ENCODE data around the gene SERPINF2.
"Not testable (repeated sequence)": the region's sequence is repeated elsewhere in the genome, so short reads cannot be mapped to it uniquely, and the experiment has no call there.

Gene SERPINF2

DNA sequence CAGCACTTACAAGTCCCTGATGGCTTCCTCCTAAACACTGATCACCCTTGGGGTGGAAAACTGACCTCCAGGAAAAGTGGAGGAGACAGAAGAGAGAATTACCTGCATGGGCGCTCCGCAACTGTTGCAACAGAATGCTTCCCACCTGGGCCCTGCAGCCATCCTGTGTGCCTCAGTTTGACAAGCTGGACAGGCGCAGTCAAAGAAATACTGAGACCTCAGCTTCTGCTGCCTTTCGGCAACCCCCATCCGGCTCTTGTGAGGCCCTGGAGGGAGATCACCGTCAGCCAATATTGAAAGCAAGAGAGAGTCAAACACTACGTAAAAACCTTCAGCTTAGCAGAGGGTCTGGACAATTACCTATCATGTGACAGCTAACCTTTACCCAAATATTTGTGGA is 44.0 kb downstream of the SERPINF2 start:
- no peak for DNase-seq (ENCODE audit: low read depth in 4 of 4, low spot score in 1 of 4)

DNA sequence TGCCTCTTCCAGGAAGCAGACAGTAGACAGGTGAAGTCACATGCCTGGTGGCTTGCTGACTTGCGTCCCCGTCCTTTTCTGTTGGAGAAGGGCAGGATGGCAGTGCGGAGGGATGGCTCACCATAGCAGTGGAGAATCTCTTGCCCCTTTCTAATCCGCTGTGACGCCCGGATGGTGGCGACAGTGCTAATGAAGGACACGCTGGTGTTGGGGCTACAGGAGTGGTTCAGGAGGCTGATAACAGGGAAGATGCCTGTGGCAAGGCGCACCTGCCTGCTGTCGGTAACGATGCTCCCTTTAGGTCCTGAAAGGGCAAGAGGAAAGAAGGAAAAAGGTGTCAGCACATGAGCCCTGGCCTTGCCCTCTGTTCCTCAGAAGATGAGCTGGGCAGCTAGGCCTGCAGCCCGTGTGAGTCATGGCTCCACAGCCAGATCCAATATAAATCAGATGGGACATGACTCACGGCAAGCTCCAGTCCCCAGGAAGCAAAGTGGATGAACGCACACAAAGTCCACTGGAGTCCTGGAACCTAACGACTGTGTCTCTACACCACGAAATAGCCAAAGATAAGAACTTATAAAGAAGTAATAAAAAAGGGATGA is 44.7 kb downstream of the SERPINF2 start:
- no peak for DNase-seq (ENCODE audit: low read depth in 4 of 4, low spot score in 1 of 4)

DNA sequence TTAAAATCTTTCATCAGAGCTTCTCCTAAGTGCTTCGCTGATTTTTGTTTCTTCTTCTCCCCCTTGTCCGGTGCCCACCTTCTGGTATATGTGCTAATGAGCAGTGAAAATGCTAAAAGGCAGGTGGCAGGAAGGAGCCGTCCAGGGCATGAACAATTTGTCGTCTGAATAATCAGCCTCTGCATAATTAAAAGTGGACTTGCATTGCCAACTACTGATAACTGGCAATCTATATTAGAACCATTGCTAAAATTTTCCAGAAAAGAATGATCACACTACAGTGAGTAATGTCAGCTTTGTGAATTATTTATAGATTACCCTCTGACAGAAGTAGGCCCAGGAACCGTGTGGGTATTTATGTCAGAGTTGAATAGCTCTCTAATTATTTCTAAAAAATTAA is 47.3 kb downstream of the SERPINF2 start:
- no peak for DNase-seq (ENCODE audit: low read depth in 4 of 4, low spot score in 1 of 4)

DNA sequence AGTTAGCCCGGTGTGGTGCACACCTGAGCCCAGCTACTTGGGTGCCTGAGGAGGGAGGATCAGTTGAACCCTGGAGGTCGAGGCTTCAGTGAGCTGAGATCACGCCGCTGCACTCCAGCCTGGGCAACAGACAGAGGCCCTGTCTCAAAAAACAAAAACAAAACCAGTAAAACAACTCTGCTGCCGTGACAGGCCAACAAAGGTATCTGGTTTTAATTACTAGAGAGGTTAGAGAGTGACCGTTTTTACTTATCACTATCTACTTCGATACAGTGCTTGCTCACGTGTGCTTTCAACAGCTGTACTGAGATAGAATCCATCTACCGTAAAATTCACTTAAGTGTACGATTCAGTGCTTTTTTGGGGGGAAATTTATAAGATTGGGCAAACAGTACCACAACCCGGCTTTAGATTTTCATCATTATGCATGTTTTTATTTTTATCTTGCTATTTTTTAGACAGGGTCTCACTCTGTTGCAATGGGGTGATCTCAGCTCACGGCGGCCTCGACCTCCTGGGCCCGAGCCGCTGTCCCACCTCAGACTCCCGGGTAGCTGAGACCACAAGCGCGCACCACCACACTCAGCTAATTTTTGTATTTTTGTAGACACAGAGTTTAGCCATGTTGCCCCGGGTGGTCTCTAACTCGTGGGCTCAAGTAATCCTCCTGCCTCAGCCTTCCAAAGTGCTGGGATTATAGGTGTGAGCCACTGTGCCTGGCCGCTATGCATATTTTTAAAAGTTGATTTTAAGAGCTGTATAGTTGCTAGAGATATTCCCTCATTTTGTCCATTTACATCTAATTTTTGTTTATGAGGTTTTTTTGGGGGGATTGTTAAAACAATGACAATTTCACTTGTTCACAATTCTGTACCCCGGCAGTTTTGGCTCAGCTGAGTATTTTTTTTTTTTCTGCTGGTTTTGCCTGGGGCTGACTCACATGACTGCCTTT is 50.1 kb downstream of the SERPINF2 start:
- no peak for DNase-seq (ENCODE audit: low read depth in 4 of 4, low spot score in 1 of 4)

DNA sequence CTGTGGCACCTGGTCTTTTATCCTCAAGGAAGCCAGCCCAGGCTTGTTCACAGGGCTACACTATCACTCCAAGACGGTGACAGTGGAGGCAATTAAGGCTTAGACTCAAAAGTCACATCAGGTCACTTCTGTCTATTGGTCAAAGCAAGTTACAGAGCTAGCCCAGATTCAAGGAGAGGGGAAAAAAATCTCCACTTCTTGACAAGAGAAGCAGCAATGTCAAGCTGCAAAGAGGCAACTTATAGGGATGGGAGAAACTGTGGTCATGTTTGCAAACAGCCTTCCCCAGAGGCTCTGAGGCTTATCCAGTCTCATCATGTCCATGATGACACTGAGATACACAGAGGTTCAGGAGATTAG is 50.8 kb downstream of the SERPINF2 start:
- DNase-seq (ENCODE audit: low read depth in 4 of 4, low spot score in 1 of 4): no peak

DNA sequence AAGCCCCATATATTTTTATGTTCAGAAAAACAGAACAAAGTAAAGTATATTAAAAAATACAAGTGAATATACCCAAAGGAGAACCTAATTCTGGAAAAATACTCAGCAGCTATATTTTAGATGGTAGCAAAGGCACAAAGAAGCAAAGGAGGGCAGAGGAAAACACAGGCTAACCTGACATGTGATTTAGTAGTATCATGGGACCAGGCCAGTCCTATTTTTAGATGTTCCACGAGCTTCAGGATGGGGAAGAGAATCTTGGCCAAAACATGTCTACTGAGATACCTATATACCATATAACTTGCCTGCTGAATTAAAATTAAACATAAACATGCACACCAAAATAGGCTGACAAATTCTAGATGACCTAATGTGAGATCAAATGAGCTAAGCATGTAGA is 54.1 kb downstream of the SERPINF2 start:
- DNase-seq (ENCODE audit: low read depth in 4 of 4, low spot score in 1 of 4): no peak

DNA sequence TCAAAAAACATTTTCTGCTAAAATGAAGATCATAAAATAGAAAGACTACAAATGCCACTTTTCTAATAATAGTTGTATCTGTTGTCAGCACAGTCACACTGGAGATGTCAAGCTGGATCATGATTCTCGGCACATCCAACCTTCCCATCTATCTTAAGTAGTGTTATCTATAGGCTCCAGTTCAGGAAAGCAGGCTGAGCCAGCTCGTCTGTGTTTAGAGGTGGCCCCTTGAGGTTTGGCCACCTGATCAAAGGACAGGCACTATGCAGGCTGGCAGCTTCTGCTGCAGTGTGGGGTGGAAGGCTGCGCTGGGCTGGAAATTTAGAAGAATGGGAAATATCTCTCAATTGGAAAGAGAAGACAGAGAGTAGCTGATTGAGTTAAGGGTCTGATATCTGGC is 54.7 kb downstream of the SERPINF2 start:
- no peak for DNase-seq (ENCODE audit: low read depth in 4 of 4, low spot score in 1 of 4)

DNA sequence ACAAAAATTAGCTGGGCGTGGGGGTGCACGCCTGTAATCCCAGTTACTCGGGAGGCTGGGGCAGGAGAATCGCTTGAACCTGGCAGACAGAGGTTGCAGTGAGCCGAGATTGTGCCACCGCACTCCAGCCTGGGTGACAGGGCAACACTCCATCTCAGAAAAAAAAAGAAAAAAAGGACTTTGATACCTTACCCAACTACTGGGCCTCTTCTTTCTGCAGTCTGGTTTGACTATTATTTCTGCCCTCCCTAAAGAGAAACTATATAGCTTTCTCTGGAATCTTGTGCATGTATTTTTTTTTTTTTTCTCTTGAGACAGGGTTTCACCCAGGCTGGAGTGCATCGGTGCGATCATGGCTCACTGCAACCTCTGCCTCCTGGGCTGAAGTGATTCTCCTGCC is 55.2 kb downstream of the SERPINF2 start:
- not testable (repeated sequence) for DNase-seq (ENCODE audit: low read depth in 4 of 4, low spot score in 1 of 4)

DNA sequence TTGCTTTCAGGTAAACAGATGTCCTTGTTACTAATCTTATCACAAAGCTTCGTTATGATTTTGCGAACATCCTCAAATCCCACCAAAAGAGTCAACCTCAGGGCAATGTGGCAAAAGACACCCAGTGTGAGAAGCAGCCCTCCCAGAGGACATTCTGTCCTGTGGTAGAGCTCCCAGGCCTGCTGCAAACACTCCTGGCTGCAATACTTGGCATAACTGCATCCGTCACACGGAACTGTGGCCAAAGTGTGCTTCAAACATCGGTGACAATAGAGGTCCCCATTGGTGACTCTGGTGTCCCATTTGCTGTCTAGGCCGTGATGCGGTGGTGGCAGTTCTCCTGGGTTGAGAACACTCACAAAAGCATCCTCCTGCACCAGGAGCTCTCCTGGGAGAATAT is 57.6 kb downstream of the SERPINF2 start:
- no peak for DNase-seq (ENCODE audit: low read depth in 4 of 4, low spot score in 1 of 4)

DNA sequence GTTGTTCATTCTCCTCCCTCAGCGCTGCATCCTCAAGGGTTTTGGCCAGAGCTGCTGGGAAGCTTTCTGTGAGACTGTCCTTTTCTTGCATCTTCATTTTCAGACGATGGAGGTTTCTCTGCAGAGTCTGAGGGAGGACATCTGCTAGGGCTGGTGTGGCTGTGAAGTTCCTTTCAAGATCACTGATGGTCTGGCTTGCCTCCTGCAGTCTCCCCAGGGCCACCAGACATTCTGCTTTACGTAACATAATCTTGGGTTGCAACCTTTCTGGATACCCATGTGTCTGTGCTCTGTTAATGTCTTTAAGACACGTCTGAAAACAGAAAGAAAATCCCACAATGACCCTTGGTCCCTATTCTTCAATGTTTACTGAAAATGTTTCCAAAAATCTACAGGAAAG is 58.0 kb downstream of the SERPINF2 start:
- no peak for DNase-seq (ENCODE audit: low read depth in 4 of 4, low spot score in 1 of 4)

DNA sequence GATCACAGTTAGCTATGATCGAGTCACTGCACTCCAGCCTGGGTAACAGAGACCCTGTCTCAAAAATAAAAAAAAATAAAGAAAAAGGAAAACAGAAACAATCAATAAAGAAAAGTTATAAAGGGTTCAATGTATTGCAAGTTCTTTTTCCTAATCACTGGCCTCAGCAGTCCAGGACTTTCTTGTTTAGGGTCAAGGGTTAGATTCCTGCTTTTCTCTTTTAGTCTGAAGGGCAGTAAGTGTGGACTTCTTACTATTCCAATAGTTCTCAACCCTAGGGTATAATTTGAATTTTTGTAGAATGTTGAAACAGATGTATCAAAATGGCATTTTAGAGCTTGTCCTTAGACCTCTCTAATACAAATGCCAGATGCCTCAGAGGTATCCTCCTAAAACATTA is 59.8 kb downstream of the SERPINF2 start:
- DNase-seq (ENCODE audit: low read depth in 4 of 4, low spot score in 1 of 4): no peak

DNA sequence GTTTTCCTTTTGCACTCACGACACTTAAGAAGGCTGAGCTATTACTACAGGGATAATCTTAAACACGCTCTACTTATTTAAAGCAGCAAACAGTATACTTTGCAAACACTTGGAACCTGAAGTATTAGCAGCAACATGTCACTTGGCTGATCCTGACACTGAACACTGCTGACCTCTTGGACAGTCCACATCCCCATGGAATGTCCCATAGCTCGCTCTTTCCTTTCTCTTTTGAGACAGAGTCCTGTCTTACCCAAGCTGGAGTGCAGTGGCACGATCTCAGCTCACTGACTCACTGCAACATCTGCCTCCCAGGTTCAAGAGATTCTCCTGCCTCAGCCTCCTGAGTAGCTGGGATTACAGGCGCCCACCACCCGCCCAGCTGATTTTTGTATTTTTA is 60.6 kb downstream of the SERPINF2 start:
- DNase-seq (ENCODE audit: low read depth in 4 of 4, low spot score in 1 of 4): no peak
